GM12878 (cell line): ENCODE data around the gene PRR18. TPM values are rescaled to one million over a fixed set of nuclear protein-coding genes. Genes with fewer than 3 reads are reported as not detected.

Experiments used
- ATF3 ChIP-seq: IDR thresholded peaks from 2 replicates; pipeline ENCODE4 v1.6.1; 2011; ENCODE audit warnings: low read depth, mild to moderate bottlenecking, low read length, moderate library complexity, borderline replicate concordance; ENCODE audit errors: extremely low read depth
- BACH1 ChIP-seq: fragments of 450-650 bp; IDR thresholded peaks from 2 replicates; pipeline ENCODE4 v1.6.1; 2017; ENCODE audit warnings: mild to moderate bottlenecking, borderline replicate concordance
- BRCA1 ChIP-seq: IDR thresholded peaks from 2 replicates; pipeline ENCODE4 v1.6.1; 2011; ENCODE audit warnings: low read depth, low read length, improper control_type of control experiment
- CHD2 ChIP-seq: IDR thresholded peaks from 2 replicates; pipeline ENCODE4 v1.6.1; 2011; ENCODE audit warnings: low read depth, low read length, improper control_type of control experiment, borderline replicate concordance
- CHD4 ChIP-seq: fragments of 200-600 bp; sonication (generic); IDR thresholded peaks from 2 replicates; pipeline ENCODE4 v1.6.1; 2016; ENCODE audit warnings: mild to moderate bottlenecking
- EZH2 ChIP-seq: IDR thresholded peaks from 2 replicates; pipeline ENCODE4 v1.6.1; 2012; ENCODE audit warnings: low read depth, mild to moderate bottlenecking, control low read depth, inconsistent platforms, low read length, borderline replicate concordance; ENCODE audit not compliant: control insufficient read depth
- FOXK2 ChIP-seq: fragments of 450-650 bp; IDR thresholded peaks from 2 replicates; pipeline ENCODE4 v1.6.1; 2017; ENCODE audit warnings: mild to moderate bottlenecking, moderate library complexity
- GABPA ChIP-seq: IDR thresholded peaks from 2 replicates; pipeline ENCODE4 v1.6.1; 2014; ENCODE audit warnings: antibody characterized with exemption, low read depth, mild to moderate bottlenecking, inconsistent platforms
- MEF2A ChIP-seq: IDR thresholded peaks from 2 replicates; pipeline ENCODE4 v1.6.1; 2011; ENCODE audit warnings: low read depth, mild to moderate bottlenecking, low read length, moderate library complexity; ENCODE audit not compliant: insufficient read depth
- MEF2B ChIP-seq: fragments of 450-650 bp; IDR thresholded peaks from 2 replicates; pipeline ENCODE4 v1.6.1; 2018; ENCODE audit warnings: mild to moderate bottlenecking, moderate library complexity; ENCODE audit not compliant: partially characterized antibody, poor library complexity, severe bottlenecking
- MXI1 ChIP-seq: fragments of 150-350 bp; IDR thresholded peaks from 2 replicates; pipeline ENCODE4 v1.6.1; 2011; ENCODE audit warnings: low read depth, mild to moderate bottlenecking, inconsistent platforms, low read length, improper control_type of control experiment
- MYB ChIP-seq: fragments of 150-350 bp; IDR thresholded peaks from 2 replicates; pipeline ENCODE4 v1.6.1; 2014; ENCODE audit warnings: mild to moderate bottlenecking, low read depth, low read length, borderline replicate concordance
- NFIC ChIP-seq: IDR thresholded peaks from 2 replicates; pipeline ENCODE4 v1.6.1; 2012; ENCODE audit warnings: low read depth, mild to moderate bottlenecking, inconsistent platforms, low read length, moderate library complexity
- NR2C1 ChIP-seq: fragments of 450-650 bp; IDR thresholded peaks from 2 replicates; pipeline ENCODE4 v1.6.1; 2017; ENCODE audit warnings: antibody characterized with exemption, mild to moderate bottlenecking, moderate library complexity
- NR2F1 ChIP-seq: fragments of 450-650 bp; conservative IDR thresholded peaks from 2 replicates; pipeline ENCODE4 v1.6.1; 2017; ENCODE audit warnings: mild to moderate bottlenecking
- PAX5 ChIP-seq: IDR thresholded peaks from 2 replicates; pipeline ENCODE4 v1.6.1; 2011; ENCODE audit warnings: low read depth, low read length, borderline replicate concordance
- PAX8 ChIP-seq: fragments of 450-650 bp; IDR thresholded peaks from 2 replicates; pipeline ENCODE4 v1.6.1; 2017; ENCODE audit warnings: mild to moderate bottlenecking, moderate library complexity
- POLR2A ChIP-seq: IDR thresholded peaks from 2 replicates; pipeline ENCODE4 v1.6.1; 2011; ENCODE audit warnings: low read depth, mild to moderate bottlenecking, low read length
- PRDM15 ChIP-seq: fragments of 450-650 bp; formaldehyde crosslinking; IDR thresholded peaks from 2 replicates; pipeline ENCODE4 v1.4.0; 2020; ENCODE audit warnings: mild to moderate bottlenecking, moderate library complexity
- RCOR1 ChIP-seq: conservative IDR thresholded peaks from 2 replicates; pipeline ENCODE4 v1.6.1; 2012; ENCODE audit warnings: low read depth, low read length, improper control_type of control experiment
- RUNX3 ChIP-seq: IDR thresholded peaks from 2 replicates; pipeline ENCODE4 v1.6.1; 2012; ENCODE audit warnings: low read length, inconsistent platforms
- SIX5 ChIP-seq: IDR thresholded peaks from 2 replicates; pipeline ENCODE4 v1.6.1; 2011; ENCODE audit warnings: mild to moderate bottlenecking, low read depth, low read length, moderate library complexity; ENCODE audit not compliant: severe bottlenecking
- SP1 ChIP-seq: IDR thresholded peaks from one replicate; pipeline ENCODE4 v1.6.1; 2011; ENCODE audit warnings: low read depth, low read length
- SUZ12 ChIP-seq: fragments of 200-600 bp; sonication (generic); IDR thresholded peaks from one replicate; pipeline ENCODE4 v1.6.1; 2018; ENCODE audit warnings: antibody characterized with exemption, mild to moderate bottlenecking; ENCODE audit not compliant: unreplicated experiment
- YY1 ChIP-seq: IDR thresholded peaks from 2 replicates; pipeline ENCODE4 v1.6.1; 2011; ENCODE audit warnings: low read depth, mild to moderate bottlenecking, low read length
- ZSCAN29 ChIP-seq: fragments of 450-650 bp; IDR thresholded peaks from 2 replicates; pipeline ENCODE4 v1.6.1; 2017; ENCODE audit warnings: mild to moderate bottlenecking, moderate library complexity
- ZZZ3 ChIP-seq: IDR thresholded peaks from 2 replicates; pipeline ENCODE4 v1.6.1; 2011; ENCODE audit warnings: low read depth; ENCODE audit not compliant: control insufficient read depth, insufficient read length
- polyA plus RNA-seq, 11 experiments: library from polyadenylated mRNA; depleted of rRNA in 4 of 11; unstranded in 6 of 11; stranded (reverse) in 5 of 11; fragments of >200 nt; fragmentation: Nextera tagmentation in 4 of 11; fragmentation: Illumina TruSeq in 1 of 11; extraction: Ambion mirVana in 4 of 11; extraction: Trizol in 1 of 11; gene quantifications; 1 replicate in 1 of 11; 2 replicates in 10 of 11; pipeline versions ENCODE4 v1.2.1 to v1.2.3, GENCODE V29; 2011 to 2016; ENCODE audit warnings: inconsistent platforms in 2 of 11, missing spikeins in 2 of 11, low read depth in 1 of 11
- total RNA-seq, 4 experiments: library from RNA; depleted of rRNA in 3 of 4; stranded (reverse); fragments of >200 nt in 3 of 4; fragmentation: Illumina TruSeq in 1 of 4; extraction: Trizol in 1 of 4; gene quantifications; 2 replicates each; pipeline versions ENCODE4 v1.2.1 to v1.2.3, GENCODE V29; 2013 to 2021
- TF ChIP-seq, protein P1 (sequence below): IDR thresholded peaks from 2 replicates; pipeline ENCODE4 v1.6.1; 2012; ENCODE audit warnings: mild to moderate bottlenecking, low read depth, low read length

The PRR18 gene
- total and polyA plus RNA-seq, 10 of the 15 experiments (the other 5 are each of a cell fraction or from before 2014, with no cell fraction given): 0.13 to 8.2 (median 1.6) TPM

DNA sequence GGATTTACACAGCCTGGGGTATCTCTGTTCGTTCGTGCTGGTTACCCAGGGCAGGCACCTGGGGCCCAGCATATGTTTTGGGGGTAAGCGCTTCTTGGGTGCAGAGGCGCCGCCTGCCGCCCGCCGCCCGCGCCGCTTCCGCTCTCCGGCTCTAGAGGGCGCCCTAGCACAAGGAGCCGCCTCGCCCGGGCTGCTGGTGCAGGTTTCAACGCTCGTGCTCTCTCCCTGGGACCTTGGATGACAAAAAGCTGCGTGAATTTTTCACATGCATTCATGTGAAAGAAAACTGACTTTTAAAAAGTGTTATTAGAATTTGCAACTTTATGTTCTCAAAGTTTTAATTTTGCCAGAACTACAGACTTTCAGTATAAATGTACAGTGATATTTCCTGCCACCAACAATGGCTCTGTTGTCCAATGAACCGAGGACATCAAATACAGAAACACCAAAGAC lies 32.5 kb downstream of the PRR18 start (continued):
- TF ChIP-seq PRDM15 (CRISPR knock-in tag): no peak
- TF ChIP-seq NR2F1: no peak
- no peak for TF ChIP-seq NFIC
- TF ChIP-seq ATF3: no peak
- TF ChIP-seq SIX5: no peak
- no peak for TF ChIP-seq RCOR1
- no peak for TF ChIP-seq BACH1
- no peak for TF ChIP-seq MYB
- no peak for TF ChIP-seq SP1
- no peak for TF ChIP-seq BRCA1
- no peak for TF ChIP-seq ZZZ3
- TF ChIP-seq CHD2: no peak
- TF ChIP-seq NR2C1: no peak
- no peak for TF ChIP-seq RUNX3
- no peak for TF ChIP-seq GABPA
- no peak for TF ChIP-seq FOXK2
- TF ChIP-seq, protein P1, sequence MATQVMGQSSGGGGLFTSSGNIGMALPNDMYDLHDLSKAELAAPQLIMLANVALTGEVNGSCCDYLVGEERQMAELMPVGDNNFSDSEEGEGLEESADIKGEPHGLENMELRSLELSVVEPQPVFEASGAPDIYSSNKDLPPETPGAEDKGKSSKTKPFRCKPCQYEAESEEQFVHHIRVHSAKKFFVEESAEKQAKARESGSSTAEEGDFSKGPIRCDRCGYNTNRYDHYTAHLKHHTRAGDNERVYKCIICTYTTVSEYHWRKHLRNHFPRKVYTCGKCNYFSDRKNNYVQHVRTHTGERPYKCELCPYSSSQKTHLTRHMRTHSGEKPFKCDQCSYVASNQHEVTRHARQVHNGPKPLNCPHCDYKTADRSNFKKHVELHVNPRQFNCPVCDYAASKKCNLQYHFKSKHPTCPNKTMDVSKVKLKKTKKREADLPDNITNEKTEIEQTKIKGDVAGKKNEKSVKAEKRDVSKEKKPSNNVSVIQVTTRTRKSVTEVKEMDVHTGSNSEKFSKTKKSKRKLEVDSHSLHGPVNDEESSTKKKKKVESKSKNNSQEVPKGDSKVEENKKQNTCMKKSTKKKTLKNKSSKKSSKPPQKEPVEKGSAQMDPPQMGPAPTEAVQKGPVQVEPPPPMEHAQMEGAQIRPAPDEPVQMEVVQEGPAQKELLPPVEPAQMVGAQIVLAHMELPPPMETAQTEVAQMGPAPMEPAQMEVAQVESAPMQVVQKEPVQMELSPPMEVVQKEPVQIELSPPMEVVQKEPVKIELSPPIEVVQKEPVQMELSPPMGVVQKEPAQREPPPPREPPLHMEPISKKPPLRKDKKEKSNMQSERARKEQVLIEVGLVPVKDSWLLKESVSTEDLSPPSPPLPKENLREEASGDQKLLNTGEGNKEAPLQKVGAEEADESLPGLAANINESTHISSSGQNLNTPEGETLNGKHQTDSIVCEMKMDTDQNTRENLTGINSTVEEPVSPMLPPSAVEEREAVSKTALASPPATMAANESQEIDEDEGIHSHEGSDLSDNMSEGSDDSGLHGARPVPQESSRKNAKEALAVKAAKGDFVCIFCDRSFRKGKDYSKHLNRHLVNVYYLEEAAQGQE: no peak
- no peak for TF ChIP-seq MEF2A
- no peak for TF ChIP-seq MEF2B
- peak; percentile 80 for TF ChIP-seq YY1
- TF ChIP-seq MXI1: no peak
- no peak for TF ChIP-seq EZH2
- no peak for TF ChIP-seq SUZ12
- TF ChIP-seq PAX8: no peak
- no peak for TF ChIP-seq CHD4
- no peak for TF ChIP-seq POLR2A
- TF ChIP-seq ZSCAN29: peak; percentile 64; the same call in 1 of the 2 replicates
- TF ChIP-seq PAX5: no peak
